HCT116 (cell line): ENCODE measurements around the gene HUS1B.

Experiments
- CTCF ChIP-seq, 3 experiments: fragments of 200-600 bp in 1 of 3; sonication (generic) in 1 of 3; IDR thresholded peaks in 2 of 3; conservative IDR thresholded peaks in 1 of 3; 2 replicates each; pipeline ENCODE4 v1.5.1; 2012 to 2017; ENCODE audit warnings: low read depth in 2 of 3, low read length in 2 of 3, antibody characterized with exemption in 1 of 3, borderline replicate concordance in 1 of 3, control low read depth in 1 of 3, mild to moderate bottlenecking in 1 of 3, mixed read lengths in 1 of 3, mixed run types in 1 of 3, moderate library complexity in 1 of 3; ENCODE audit not compliant: insufficient read depth in 1 of 3
- EGR1 ChIP-seq: IDR thresholded peaks from 2 replicates; pipeline ENCODE4 v1.6.1; 2012; ENCODE audit warnings: low read depth
- SP1 ChIP-seq: IDR thresholded peaks from 2 replicates; pipeline ENCODE4 v1.6.1; 2012; ENCODE audit warnings: low read depth

GRCh38 chr6:693723-694009 lies 36.8 kb upstream of the HUS1B start:
- TF ChIP-seq CTCF (IDR thresholded peaks at IDR 0.05 in 2 of 3, conservative IDR thresholded peaks at IDR 0.05 in 1 of 3; ENCODE audit: borderline replicate concordance in 1 of 3, insufficient read depth in 1 of 3, low read depth in 2 of 3, low read length in 2 of 3), result no peak
- no peak for TF ChIP-seq SP1
- no peak for TF ChIP-seq EGR1
